Astrocyte (in vitro differentiated cells and primary cell): ENCODE results near the gene FAM131C. TPM values are rescaled to one million over a fixed set of nuclear protein-coding genes. Genes with fewer than 3 reads are reported as not detected.
"Not testable (repeated sequence)": the region's sequence is repeated elsewhere in the genome, so short reads cannot be mapped to it uniquely, and the experiment has no call there.

ENCODE experiments used
- DNase-seq: peaks from one replicate; pipeline ENCODE4 v3.0.0-alpha.2; 2010; ENCODE audit warnings: low read depth
- FAIRE-seq: peaks from 2 replicates; lab custom pipeline; 2011; peaks lifted over from hg19 to GRCh38; lab: Jason Lieb, UNC
- H2AFZ ChIP-seq: 2 replicates; pipeline ENCODE4 v1.6.0; 2012; ENCODE audit warnings: low read depth, low read length, inconsistent platforms
- H3K27ac ChIP-seq: 2 replicates; pipeline ENCODE4 v1.5.1; 2011; ENCODE audit warnings: low read depth, low read length, inconsistent platforms
- H3K27me3 ChIP-seq: 2 replicates; pipeline ENCODE4 v1.6.0; 2011; ENCODE audit warnings: low read length, inconsistent platforms; ENCODE audit not compliant: insufficient read depth
- H3K36me3 ChIP-seq: 2 replicates; pipeline ENCODE4 v1.5.1; 2011; ENCODE audit warnings: low read length, inconsistent platforms; ENCODE audit not compliant: insufficient read depth
- H3K4me1 ChIP-seq: 2 replicates; pipeline ENCODE4 v1.5.1; 2011; ENCODE audit warnings: low read length, inconsistent platforms; ENCODE audit not compliant: insufficient read depth
- H3K4me2 ChIP-seq: 2 replicates; pipeline ENCODE4 v1.6.0; 2012; ENCODE audit warnings: low read length, inconsistent platforms
- H3K4me3 ChIP-seq: 2 replicates; pipeline ENCODE4 v1.5.1; 2011; ENCODE audit warnings: low read depth, mild to moderate bottlenecking, low read length, inconsistent platforms; ENCODE audit not compliant: insufficient read depth
- H3K79me2 ChIP-seq: 2 replicates; pipeline ENCODE4 v1.6.0; 2012; ENCODE audit warnings: mild to moderate bottlenecking, low read length, inconsistent platforms; ENCODE audit not compliant: insufficient read depth
- H3K9ac ChIP-seq: 2 replicates; pipeline ENCODE4 v1.6.0; 2012; ENCODE audit warnings: mild to moderate bottlenecking, low read length, inconsistent platforms
- H3K9me3 ChIP-seq: 2 replicates; pipeline ENCODE4 v1.5.1; 2012; ENCODE audit warnings: low read depth, mild to moderate bottlenecking, low read length, inconsistent platforms; ENCODE audit not compliant: insufficient read depth
- H4K20me1 ChIP-seq: 2 replicates; pipeline ENCODE4 v1.6.0; 2012; ENCODE audit warnings: low read length, inconsistent platforms; ENCODE audit not compliant: insufficient read depth
- H3K27ac Mint-ChIP-seq: one replicate; pipeline ENCODE4 v1.8.0; 2021; ENCODE audit warnings: mild to moderate bottlenecking, mixed read lengths; ENCODE audit not compliant: unreplicated experiment
- H3K27me3 Mint-ChIP-seq: one replicate; pipeline ENCODE4 v1.8.0; 2021; ENCODE audit warnings: low read depth, mixed read lengths; ENCODE audit not compliant: unreplicated experiment
- H3K36me3 Mint-ChIP-seq: one replicate; pipeline ENCODE4 v1.8.0; 2021; ENCODE audit warnings: low read depth, mixed read lengths; ENCODE audit not compliant: unreplicated experiment
- H3K4me1 Mint-ChIP-seq: one replicate; pipeline ENCODE4 v1.8.0; 2021; ENCODE audit warnings: low read depth, mixed read lengths; ENCODE audit not compliant: unreplicated experiment
- H3K4me3 Mint-ChIP-seq: one replicate; pipeline ENCODE4 v1.8.0; 2021; ENCODE audit warnings: mild to moderate bottlenecking, moderate library complexity, mixed read lengths; ENCODE audit not compliant: unreplicated experiment
- H3K9me3 Mint-ChIP-seq: one replicate; pipeline ENCODE4 v1.8.0; 2021; ENCODE audit warnings: mild to moderate bottlenecking, mixed read lengths; ENCODE audit not compliant: unreplicated experiment
- EZH2 ChIP-seq: IDR thresholded peaks from 2 replicates; pipeline ENCODE4 v1.6.1; 2012; ENCODE audit warnings: mild to moderate bottlenecking, low read length, inconsistent platforms; ENCODE audit not compliant: insufficient read depth
- total RNA-seq: library from RNA; stranded (reverse); gene quantifications from 2 replicates; pipeline ENCODE4 v1.2.1, GENCODE V29; 2021
- TF ChIP-seq, protein P1 (sequence below): IDR thresholded peaks from 2 replicates; pipeline ENCODE4 v1.5.1; 2011; ENCODE audit warnings: low read depth, mild to moderate bottlenecking, inconsistent platforms, low read length, moderate library complexity; ENCODE audit not compliant: insufficient read depth

FAM131C gene
- total RNA-seq, 1 donor from 2014 or later = 0.11 TPM

DNA sequence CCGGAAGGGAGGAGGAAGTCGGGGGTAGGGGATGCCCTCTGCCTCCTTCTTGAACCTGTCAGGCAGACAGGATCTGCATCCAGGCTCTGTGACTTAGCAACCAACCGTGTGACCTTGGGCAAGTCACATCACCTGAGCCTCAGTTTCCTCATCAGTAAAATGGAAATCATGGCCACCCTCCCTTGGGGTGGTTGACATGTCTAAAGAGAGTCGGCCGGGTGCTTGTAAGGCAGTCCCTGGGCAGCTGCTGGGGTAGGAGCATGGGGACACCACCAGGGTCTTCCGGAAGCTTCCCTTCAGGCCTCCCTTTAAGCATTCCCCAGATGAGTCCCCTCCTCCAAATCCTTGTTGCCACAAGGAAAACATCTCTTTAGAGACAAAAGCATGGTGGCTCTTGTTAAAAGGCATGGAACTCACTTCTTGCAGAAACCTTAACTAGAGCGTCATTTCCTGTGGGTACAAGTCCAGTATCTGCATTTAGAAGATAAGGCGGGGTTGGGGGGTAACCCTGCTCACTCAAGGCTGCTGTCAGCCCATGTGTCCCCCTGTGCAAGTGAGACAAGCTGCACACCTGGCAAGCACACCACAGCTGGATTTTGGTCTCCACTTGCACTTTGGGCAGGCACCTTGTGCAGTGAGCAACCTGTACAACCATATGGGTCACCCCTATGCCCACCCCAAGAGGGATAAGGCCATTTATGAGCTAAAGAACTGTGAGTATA, 19.5 kb downstream of the FAM131C start:
- Mint-ChIP-seq H3K36me3 (no peaks in the 10 kb centered on the region), H3K9me3 (no peaks in the 10 kb centered on the region), H3K4me3 (no peak overlapping the region), H3K27ac (no peak overlapping the region), H3K4me1 (no peaks in the 10 kb centered on the region), H3K27me3 (peaks cover 26% of the 10 kb centered on the region)
- Histone ChIP-seq H3K4me3 (no peak overlapping the region), H4K20me1 (no peaks in the 10 kb centered on the region), H3K9ac (no peak overlapping the region), H3K27me3 (no peaks in the 10 kb centered on the region), H3K4me2 (no peak overlapping the region), H3K27ac (no peak overlapping the region), H2AFZ (no peak overlapping the region), H3K79me2 (no peaks in the 10 kb centered on the region), H3K36me3 (no peaks in the 10 kb centered on the region), H3K9me3 (no peaks in the 10 kb centered on the region), H3K4me1 (no peaks in the 10 kb centered on the region)
- FAIRE-seq (no peak), DNase-seq (no peak)
- no peak for TF ChIP-seq EZH2

GRCh38 chr1:16051949-16052348, 21.5 kb downstream of the FAM131C start:
- not testable (repeated sequence) for H3K36me3 ChIP-seq, H3K27ac Mint-ChIP-seq, H2AFZ ChIP-seq, H3K4me2 ChIP-seq, DNase-seq, H4K20me1 ChIP-seq, H3K4me3 ChIP-seq, FAIRE-seq, H3K4me1 Mint-ChIP-seq, H3K27ac ChIP-seq, H3K9me3 Mint-ChIP-seq, H3K4me3 Mint-ChIP-seq, H3K9ac ChIP-seq, H3K36me3 Mint-ChIP-seq, H3K4me1 ChIP-seq, H3K9me3 ChIP-seq, H3K79me2 ChIP-seq, H3K27me3 ChIP-seq
- H3K27me3 Mint-ChIP-seq = peaks cover 20% of the 10 kb centered on the region

DNA sequence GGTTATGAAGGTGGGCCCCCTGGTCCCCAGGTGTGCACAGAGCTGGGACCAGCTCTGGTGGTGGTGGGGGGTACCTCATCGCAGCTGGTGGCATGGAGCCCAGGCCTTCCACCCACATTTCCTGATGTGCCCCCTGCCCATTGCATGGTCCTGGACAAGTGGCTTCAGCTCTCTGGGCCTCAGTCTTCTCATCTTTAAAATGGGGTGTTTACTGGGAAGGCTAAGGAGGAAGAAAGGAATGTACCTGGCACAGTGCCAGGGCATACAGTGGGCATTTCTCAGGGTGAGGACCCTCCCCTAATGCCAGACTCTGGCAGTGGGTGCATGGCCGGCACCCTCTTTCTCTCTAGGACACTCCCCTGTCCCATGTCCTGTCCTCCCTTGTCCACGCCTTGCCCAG, 22.4 kb downstream of the FAM131C start:
- FAIRE-seq (no peak), DNase-seq (no peak)
- Histone ChIP-seq H2AFZ (no peak overlapping the region), H4K20me1 (no peaks in the 10 kb centered on the region), H3K4me3 (no peak overlapping the region), H3K27ac (no peak overlapping the region), H3K4me2 (no peak overlapping the region), H3K27me3 (no peaks in the 10 kb centered on the region), H3K36me3 (no peaks in the 10 kb centered on the region), H3K9ac (no peak overlapping the region), H3K4me1 (no peaks in the 10 kb centered on the region), H3K79me2 (no peaks in the 10 kb centered on the region), H3K9me3 (no peaks in the 10 kb centered on the region)
- no peaks in the 10 kb centered on the region for H3K4me1 Mint-ChIP-seq
- peaks cover 23% of the 10 kb centered on the region for H3K27me3 Mint-ChIP-seq
- no peaks in the 10 kb centered on the region for H3K36me3 Mint-ChIP-seq
- no peaks in the 10 kb centered on the region for H3K9me3 Mint-ChIP-seq
- TF ChIP-seq, protein P1, sequence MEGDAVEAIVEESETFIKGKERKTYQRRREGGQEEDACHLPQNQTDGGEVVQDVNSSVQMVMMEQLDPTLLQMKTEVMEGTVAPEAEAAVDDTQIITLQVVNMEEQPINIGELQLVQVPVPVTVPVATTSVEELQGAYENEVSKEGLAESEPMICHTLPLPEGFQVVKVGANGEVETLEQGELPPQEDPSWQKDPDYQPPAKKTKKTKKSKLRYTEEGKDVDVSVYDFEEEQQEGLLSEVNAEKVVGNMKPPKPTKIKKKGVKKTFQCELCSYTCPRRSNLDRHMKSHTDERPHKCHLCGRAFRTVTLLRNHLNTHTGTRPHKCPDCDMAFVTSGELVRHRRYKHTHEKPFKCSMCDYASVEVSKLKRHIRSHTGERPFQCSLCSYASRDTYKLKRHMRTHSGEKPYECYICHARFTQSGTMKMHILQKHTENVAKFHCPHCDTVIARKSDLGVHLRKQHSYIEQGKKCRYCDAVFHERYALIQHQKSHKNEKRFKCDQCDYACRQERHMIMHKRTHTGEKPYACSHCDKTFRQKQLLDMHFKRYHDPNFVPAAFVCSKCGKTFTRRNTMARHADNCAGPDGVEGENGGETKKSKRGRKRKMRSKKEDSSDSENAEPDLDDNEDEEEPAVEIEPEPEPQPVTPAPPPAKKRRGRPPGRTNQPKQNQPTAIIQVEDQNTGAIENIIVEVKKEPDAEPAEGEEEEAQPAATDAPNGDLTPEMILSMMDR = no peak
- TF ChIP-seq EZH2 = no peak
- no peak overlapping the region for H3K4me3 Mint-ChIP-seq
- H3K27ac Mint-ChIP-seq = no peak overlapping the region
